ENCODE results near the gene FDX2.
"Not testable (repeated sequence)": the region's sequence is repeated elsewhere in the genome, so short reads cannot be mapped to it uniquely, and the experiment has no call there.

Gene FDX2

DNA sequence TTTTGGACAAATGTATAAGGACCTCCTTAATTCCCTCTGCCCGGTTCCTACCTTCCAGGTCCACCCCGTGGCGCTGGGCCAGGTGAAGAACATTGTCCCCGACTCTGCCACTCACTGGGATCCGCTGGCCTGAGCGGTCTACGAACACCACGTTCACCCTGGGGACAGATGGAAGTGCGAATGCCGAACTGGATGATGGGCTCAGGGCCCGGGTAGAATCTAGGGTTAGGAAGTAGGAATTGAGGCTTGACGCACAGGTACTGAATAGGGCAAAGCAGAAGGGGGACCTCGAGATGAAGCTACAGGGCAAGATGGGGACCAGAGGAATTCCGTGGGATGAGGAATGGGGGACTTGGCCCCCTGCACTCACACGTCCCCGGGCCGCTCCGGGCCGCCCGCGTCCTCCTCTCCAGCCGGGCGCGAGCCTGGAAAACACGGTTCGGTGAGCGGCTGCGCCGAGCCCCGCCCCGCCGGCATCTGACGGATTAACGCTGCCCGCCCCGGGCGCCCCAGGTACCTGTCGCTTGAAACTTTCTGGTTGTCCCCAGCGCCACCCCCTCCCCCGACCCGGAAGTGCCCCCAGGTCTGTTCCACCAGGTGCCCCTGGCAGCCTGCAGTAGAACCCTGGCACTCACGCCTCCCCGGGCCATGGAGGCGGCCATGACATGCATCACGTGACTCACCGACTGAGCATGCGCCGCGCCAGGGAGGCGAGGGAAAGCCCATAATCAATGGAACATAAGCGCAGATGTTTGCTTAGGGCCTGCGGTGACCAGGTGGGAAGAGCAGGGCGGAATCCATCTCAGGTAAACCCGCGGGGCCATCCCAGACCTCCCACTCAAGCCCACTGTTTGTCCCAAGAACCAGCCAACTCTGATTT is at the start of gene FDX2:
Gene FDX2, minus strand, starts transcription at position 681 of the 880 bp plus-strand sequence. Its CDS starts 19 bp downstream, at position 662.
- peak; percentile 51 to 57 for DNase-seq

DNA sequence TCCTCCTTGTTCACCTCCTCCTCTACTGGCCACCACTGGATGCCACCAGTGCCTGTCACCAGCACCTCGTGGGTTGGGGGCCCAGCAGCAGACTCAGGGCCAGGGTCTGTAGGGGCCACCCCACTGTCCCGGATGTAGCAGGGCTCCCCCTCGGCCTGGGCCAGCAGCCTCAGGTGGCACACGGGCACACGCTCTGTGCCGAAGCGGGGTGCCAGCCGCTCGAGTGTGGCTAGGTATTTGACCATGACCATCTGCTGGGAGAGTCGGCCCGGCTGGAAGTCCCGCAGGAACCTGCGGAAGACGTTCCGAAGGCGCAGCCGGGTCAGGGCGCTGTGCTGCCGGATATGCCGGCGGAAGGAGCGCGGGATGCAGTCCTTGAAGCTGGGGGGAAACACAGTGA is 49.7 kb upstream of the FDX2 start:
- DNase-seq: no peak

DNA sequence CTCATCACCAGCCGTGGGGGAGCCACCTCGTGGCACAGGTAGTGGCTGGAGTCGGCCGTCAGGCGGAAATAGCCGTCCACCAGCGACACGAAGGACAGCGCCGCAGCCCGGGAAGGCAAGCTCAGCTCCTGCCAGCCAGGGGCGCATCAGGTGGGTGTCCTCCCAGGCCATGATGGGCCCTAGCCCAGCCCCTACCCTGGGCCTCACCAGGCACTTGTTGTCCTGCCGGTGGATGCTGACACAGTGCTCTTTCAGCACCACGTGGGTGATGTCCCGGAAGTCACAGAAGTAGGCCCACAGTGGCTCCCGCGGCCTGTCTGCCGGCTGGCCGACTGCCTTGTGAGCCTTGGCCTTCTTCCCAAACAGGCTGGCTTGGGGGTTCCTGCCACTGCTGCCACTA is 48.8 kb upstream of the FDX2 start:
- no peak for DNase-seq

DNA sequence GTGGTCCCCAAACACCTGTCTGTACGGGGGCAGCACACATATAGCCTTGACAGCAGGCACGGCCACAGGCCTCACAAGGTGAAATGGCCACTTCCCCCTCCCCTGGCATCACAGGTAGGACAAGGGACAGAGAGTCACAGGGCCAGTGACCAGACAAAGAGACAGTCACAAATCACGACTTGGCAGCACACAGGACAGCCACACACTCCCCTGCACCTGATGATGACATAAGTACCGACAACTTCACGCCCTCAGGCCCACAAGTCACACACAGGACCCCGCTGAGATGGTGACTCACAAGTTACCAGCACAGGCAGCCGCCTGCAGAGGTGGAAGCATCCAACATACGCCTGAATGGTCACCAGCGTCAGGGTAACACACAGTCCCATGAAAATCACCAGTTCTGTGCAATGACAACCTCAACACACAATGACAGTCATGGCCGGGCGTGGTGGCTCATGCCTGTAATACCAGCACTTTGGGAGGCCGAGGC is 48.0 kb upstream of the FDX2 start:
- DNase-seq: no peak

DNA sequence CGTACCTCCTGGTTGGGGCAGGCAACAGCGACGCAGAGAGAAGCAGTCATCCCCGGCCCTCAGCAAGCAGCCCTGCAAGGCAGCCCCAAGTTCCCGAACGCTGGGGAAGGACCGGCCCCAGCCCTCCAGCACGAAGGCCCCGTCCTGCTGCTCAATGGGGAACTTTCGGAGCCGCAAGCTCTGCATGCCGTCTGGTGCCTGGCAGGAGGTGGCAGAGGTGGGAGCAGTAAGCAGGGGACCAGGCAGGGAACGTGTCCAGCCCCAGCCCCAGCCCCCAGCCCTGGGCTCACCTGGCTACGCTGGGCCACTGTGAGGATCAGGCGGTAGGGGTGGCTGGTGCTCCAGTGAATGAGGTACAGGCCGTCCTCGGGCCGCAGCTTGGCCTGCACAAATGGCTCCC is 46.4 kb upstream of the FDX2 start:
- DNase-seq: no peak

DNA sequence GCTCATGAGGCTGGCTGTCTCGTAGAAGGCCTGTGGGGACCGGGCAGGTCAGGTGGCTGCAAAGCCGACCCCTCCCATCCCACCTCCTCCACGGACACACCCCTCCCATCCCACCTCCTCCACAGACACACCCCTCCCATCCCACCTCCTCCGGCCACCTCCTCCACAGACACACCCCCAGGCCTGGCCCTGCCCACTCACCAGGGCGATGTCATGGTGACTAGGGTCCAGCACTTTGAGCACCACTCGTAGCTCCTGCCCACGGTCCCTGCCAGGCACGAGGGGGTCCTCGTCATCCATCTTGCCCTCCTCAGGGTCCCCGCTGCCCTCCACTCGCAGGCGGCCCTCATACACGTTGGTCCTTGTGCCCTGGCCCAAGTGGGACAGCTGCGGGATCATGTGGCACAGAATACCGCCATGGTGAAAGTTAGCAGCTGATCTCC is 45.8 kb upstream of the FDX2 start:
- DNase-seq: no peak

DNA sequence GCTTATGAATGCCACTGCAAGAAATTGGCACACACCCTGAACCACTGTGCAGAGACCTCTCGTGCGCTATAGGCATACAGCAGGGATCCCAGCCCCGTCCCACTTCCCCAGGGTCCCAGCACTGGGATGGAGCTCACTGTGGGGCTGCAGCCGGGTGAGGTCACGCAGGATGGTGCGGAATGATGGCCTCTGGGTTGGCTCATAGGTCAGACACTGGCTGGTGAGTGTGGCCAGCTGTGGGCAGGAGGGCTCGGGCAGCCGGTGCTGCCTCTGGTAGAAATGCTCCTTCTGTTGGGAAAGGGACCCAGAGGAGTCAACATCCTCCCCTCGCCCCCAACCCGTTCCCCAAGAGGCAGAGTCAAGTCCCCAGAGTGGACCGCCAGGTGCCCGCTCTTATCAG is 40.6 kb upstream of the FDX2 start:
- no peak for DNase-seq

DNA sequence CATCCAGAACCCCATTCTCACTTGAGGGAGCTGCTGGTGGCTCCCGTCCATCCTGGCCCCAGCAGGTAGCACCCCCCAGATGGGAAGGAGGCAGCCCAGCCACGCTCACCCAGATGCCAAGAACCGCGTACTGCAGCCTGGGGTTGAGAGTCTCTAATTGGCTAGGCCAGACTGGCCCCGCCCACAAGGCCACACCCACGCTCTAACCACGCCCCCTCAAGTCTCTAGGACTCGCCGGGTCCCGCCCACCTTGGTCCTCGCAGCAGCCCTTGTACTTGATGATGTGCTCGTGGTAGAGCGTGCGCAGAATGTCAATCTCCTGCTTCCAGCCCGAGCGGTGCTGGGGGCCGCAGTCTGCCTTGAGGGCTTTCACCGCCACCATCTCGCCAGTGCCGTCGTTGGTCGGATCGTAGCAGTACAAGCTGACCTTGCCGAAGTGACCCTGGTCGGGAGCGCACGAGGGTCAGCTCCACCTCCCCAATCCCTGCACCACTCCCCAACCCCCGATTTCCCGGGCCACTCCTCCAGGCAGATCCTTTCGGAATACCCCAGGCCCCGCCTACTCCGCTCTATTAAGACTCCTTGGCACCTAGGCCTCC is 38.1 kb upstream of the FDX2 start:
- peak in 1 of 2 experiments; percentile 15 for DNase-seq

DNA sequence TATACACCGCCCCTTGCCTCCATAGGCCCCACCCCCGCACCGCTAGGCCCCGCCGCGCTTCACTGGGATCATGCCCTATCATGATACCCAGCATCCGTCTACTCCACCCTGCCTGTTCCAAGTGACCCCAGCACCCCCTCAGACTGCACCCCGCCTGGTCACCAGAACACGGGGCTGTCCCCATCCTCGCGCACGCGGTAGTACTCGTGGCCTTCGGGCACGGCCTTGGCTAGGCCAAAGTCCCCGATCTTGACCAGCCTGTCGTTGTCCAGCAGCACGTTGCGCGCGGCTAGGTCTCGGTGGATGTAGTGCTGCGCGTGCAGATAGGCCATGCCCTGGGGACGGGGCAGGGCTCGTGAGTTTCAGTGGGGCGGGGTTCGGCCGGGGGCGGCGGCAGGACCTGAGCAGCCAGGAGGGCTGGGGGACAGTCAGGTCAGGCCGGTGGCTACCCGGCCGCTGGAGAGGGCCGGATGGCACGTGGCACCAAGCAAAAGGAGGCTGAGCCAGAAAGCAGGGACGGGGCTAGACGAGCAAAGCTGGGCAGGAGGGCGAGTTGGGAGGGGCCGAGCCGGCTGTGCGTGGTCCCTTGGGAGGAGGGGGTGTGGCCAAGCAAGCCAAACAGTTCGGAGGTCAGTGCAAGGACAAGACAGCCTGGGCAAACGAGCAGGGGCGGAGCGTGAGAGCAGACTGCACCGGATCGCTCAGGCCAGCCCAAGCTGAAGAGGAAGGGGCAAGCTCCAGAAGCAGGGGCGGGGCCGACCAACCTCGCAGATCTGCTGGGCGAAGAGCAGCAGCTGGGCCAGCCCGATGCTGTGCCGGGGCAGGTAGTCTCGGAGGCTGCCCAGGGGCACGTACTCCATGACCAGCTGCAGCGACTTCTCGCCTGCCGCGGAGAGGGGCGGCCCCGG is 37.2 kb upstream of the FDX2 start:
- no peak for DNase-seq

DNA sequence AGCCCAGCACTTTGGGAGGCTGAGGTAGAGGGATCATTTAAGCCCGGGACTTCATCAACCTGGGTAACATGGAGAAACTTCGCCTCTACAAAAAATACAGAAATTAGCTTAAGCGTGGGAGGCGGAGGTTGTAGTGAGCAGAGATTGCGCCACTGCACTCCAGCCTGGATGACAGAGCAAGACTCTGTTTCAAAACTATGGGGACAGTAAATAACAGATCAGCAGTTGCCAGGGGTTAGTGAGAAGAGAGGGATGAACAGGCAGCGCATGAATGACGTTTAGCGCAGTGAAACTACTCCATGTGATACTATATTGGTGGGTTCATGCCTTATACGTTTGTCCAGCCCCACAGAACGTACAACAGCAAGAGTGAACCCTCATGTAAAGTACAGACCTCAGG is 30.7 kb upstream of the FDX2 start:
- no peak for DNase-seq

DNA sequence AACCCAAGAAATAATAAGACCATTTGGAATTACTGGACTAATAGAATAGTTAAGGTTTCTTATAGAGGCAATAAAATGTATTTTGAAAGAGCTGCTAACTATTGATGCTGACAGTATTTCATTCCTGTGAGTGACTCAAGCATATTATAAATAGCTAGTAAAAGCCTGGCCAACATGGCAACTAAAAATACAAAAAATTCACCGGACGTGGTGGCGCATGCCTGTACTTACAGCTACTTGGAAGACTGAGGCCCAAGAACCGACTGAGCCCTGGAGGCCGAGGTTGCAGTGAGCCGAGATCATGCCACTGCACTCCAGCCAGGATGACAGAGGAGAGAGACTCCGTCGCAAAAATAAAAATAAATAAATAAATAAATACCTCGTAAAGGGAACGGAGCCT is 29.0 kb upstream of the FDX2 start:
- no peak for DNase-seq

DNA sequence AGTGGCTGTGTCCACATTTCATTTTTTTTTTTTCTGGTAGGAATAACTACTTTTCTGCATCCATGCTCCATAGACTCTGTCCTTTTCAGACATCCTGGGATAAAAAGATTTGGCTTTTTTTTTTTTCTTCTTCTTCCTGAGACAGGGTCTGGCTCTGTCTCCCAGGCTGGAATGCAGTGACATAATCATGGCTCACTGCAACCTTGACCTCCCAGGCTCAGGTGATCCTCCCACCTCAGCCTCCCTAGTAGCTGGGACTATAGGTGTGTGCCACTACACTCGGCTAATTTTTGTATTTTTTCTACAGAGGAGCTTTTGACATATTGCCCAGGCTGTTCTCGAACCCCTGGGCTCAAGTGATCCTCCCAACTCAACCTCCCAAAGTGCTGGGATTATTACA is 27.7 kb upstream of the FDX2 start:
- no peak for DNase-seq

DNA sequence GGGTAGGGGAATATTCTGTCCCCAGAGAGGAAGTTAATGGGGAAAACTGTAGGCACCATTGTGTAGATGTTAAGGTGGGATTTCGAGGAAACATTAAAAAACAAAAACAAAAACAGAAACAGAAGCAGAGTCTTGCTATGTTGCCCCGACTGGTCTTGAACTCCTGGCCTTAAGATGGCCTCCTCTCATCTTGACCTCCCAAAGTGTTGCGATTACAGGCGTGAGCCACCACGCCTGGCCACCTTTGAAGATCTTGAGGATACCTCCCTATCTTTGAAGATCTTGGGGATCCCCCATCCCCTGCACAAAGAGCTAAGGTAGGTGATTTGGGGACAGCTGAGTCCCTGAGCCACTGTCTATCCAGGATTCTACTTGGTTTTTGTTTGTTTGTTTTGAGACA is 24.2 kb upstream of the FDX2 start:
- no peak for DNase-seq

DNA sequence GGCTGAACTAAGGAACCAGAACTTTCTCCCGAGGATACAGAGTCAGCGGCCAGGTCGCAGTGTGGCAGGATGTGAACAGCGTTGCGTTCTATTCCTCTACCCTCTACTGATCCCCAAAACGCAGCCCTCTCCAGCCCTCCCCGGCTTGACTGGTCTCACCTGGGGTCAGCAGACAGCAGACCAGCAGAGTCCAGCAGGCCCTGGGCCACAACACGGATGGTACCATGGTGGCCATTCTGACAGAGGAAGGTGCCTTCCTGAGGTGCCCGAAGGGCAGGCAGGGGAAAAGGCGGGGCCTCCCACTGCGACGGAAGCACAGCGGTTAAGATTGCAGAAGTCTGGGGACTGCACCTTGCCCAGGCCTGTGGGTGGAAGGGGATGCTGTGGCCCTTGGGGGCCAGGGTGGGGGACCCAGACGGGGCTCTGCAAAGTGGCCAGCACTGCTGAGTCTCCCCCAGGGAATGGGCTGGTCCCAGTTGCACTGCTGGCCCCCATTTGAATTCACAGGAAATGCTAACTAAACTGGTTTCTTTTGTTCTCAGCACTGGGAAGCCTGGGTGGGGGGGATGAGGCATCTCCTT is 23.7 kb upstream of the FDX2 start, which contains the start of gene ICAM3:
Gene ICAM3, minus strand, starts transcription at position 245 of the 581 bp plus-strand sequence. Its CDS starts 10 bp downstream, at position 235.
- peak; percentile 44 to 68 for DNase-seq

DNA sequence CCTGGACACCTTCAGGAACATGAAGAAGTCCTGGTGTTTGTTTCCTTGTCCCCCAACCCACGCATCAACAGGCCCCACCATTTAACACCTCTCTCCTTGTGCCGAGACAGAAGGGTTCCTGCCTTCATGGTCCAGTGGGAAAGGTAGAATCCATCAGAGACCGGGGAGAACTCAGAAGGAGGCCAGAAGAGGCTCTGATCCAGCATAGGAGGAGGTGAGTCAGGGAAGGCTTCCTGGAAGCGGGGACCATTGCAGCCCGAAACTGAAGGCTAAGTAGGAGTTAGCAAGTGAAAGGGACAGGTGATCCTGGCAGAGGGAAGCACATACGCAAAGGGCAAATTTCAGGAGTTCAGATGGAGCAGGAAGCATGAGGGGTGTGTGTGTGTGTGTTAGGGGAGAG is 23.1 kb upstream of the FDX2 start:
- no peak for DNase-seq

DNA sequence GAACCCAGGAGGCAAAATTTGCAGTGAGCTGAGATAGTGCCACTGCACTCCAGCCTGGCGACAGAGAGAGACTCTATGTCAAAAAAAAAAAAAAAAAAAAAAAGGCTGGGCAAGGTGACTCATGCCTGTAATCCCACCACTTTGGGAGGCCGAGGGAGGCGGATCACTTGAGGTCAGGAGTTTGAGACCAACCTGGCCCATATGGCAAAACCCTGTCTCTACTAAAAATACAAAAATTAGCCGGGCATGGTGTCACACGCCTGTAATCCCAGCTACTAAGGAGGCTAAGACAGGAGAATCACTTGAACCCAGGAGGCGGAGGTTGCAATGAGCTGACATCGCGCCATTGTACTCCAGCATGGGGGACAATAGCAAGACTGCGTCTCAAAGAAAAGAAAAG is 20.9 kb upstream of the FDX2 start:
- DNase-seq: not testable (repeated sequence)

DNA sequence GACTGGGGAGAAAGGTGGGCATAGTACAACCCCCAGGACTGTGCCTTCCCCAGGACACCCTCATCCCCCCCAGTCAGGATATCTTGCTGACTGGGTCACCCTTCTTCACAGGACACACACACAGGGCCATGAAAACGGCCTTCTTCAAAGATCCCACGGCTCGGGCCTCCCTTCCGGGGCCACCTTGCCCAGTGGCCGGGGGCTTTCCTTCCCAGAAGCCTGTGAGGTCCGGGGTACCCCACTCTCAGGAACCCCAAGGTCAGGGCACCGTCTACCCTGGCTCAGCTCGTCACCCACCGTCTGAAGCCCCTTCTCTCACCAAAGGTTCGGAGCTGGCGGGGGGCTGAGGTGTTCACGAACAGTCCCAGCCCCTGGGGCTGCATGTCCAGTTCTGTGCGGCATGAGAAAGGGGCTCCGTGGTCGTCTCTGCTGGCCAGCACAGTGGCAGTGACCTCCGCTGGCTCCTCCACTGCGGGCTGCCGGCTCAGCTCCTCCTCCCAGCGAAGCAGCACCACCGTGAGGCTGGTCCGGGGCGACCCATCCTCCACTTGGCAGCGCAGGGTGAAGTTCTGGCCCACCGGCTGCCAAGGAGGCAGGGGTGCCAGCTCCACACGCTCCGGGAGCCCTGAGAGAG is 19.7 kb upstream of the FDX2 start:
- DNase-seq: no peak

DNA sequence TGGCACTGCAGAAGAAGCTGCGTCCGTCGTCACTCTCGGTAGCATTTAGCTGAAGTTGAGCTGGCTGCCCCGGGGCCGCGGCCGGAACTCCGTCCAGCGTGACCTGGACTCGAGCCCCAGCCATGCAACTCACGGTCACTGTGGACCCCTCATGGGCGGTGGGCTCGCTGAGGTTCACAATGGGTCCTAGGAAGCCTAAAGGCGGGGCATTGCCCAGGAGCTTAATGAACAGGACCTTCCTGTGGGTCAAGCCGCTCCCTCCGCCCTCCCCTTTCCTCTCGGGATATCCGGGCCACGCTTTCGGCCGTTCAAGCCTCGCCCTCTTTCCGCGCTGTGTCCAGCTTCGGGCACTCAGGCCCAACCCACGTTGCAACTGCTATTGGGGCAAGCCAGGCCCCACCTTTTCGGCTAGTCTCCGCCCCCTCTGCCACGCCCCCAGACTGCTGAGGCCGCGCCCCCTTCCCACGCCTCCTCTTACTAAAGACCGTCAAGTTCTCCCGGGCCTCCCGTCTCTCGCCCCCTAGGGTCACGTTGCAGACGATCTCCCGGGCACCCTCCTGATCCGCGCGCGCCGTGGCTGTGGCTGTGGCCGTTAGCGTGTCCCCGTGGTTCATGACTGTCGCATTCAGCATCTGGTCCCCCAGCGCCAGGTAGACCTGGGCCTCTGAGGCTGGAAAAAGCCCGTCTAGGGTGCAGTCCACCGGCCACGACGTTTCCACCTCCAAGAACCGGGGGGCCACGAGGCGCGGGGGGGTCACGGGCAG is 19.0 kb upstream of the FDX2 start:
- peak in 1 of 2 experiments; percentile 11 for DNase-seq

DNA sequence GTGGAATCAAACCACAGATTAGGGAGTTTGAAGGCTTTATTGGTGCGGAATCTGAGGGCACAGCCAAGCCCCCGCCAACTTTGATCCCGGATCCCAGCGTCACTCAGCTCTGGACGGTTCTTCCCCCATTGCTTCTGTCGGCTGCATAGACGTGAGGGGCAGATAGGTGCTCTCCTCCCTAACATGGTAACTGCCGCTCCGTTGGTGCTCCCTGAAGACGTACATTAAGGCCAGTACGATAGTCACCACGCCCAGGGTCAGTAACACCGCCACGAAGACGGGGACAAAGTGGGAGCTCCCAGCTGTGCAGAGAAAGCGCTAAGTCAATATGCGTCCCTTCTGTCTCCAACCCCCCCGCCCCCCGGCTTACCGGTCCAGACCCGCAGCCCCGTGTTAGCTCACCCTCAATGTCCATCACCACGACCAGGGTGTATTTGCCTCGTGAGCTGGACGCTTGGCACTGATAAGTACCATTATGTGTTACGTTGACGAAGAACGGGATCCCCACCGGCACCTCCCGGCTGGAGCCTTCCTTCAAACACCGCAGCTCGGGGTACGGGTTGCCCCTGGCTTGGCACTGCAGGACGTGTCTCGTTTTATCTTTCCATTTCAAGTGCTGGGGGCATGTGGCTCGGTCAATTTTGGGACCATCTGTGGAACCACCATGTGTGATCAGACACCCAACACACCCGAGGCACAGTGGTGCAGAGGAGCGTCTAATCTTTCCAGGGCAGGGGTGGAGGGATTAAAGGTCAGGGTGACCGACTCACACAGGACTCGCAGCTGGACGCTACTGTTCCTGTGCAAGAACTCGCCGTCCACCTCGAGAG is 18.2 kb upstream of the FDX2 start:
- no peak for DNase-seq

Data from Kasumi-1 (cell line).